GM19193 (cell line): Measurements from ENCODE around the gene GALNTL6.

Experiments
- POLR2A ChIP-seq: IDR thresholded peaks from 4 replicates; pipeline ENCODE4 v1.6.1; 2011; ENCODE audit not compliant: insufficient read depth, insufficient read length; ENCODE audit errors: extremely low read depth

The GALNTL6 gene

DNA sequence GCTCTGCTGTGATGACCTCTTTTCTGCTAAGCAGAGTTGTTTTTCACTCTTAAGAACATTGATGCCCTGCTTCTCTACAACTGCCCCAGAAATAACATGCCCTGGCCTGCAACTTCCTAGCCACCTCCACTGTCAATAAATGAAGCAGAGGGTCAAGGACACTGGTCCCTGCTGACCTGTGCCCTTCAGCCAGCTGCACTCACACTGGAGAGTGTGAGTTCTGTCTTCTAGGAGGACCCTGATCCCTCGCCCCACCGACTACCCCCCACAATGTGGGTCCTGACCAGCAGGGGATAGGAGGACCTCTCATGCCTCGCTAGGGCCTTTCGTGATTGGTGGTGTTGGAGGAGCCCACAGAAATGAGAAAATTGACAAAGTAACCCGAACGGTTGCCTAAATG is 947.3 kb downstream of the GALNTL6 start:
- TF ChIP-seq POLR2A: no peak

GRCh38 chr4:172762895-172763294 is 949.7 kb downstream of the GALNTL6 start:
- no peak for TF ChIP-seq POLR2A

GRCh38 chr4:172770787-172771186 is 957.6 kb downstream of the GALNTL6 start:
- TF ChIP-seq POLR2A: no peak

DNA sequence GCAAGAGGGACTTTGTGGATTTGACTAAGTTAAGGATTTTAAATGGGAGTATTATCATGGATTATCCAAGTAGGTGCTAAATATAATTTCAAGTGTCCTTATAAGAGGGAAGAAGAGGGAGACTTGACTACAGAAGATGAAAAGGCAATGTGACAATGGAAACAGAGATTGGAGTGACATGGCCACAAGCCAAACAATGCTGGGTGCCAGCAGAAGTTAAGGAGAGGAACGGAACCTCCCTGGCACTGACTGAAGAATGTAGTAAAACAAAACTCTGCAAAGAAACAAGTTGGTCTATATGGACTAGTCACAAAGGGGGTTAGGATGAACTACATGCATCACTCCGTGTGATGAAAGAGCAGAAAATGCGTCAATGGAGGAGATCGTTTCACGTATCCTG is 959.6 kb downstream of the GALNTL6 start:
- no peak for TF ChIP-seq POLR2A

GRCh38 chr4:172776203-172776861 is 963.1 kb downstream of the GALNTL6 start:
- TF ChIP-seq POLR2A: no peak

DNA sequence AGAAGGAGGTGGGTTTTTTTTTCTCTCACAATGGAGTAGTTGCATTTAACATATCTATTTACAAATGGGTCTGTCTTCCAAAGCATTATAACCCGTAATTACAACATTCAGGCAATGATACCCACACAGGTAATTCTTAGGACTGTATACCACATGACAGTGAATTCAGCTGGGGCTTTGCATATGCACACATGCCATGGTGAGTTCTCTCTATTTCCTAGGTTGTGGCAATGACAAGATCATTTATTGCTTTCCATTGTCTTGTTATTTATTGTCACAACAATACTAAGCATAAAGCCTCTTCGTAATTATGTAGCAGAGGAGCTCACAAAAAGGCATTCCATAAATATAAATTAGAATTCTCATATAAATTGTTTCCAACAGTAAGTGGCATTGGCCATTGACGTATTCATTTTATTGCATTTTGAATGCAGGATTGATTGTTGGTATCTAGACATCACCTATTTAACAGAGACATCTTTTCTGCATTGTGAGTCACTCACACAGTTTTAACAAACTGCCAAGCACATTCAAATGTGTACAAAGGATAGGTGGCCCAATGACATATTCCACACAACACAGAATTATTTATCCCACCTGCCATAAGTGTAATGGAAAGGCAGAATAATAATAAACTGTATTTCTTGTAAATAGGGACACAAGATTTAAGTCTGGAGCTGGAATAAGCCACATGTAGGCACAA is 964.7 kb downstream of the GALNTL6 start:
- TF ChIP-seq POLR2A: no peak

DNA sequence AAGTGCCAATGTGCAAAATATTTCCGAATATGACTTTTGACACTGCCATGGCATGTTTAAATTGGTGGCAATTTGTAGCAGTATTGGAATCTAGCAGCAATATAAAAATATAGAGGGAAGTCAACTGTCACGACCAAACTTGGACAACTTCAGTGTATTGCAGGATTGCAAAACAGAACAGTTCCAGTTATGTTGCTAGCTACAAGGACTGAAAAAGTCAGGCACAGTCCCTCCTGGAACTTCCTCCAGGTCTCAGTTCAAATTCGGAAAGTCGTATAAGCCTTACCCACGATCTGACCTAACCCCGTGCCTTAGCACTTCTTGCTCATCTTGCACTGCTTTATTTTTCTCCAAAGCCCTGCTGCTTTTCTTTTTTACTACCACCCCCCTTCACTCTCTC is 965.4 kb downstream of the GALNTL6 start:
- no peak for TF ChIP-seq POLR2A

DNA sequence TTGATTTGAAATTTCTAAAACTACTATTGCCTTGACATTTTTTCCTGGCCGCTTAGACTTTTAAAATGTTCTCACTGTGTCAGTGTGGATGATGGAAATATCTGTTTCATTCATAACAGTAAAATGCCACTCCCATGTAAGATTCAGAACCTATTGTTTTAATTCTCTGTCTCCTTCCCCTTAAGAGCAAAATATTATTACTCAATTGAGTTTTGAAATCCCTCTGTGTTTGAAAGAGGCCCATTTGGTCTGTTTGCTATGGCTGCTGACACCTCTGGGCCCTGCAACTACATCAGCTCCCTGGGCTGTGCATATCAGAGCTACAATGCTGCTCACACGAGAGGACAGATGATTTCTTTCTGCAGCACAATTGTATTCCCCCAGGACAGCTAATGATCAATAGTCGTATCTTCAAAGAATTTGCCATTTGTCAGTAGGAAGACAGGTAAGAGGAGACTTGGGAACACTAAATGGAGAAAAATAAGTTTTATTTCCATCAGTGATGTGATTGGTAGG is 967.4 kb downstream of the GALNTL6 start:
- no peak for TF ChIP-seq POLR2A

- no peak for TF ChIP-seq POLR2A
These were observed 972.4 kb downstream of the GALNTL6 start for GRCh38 chr4:172785613-172786012.

DNA sequence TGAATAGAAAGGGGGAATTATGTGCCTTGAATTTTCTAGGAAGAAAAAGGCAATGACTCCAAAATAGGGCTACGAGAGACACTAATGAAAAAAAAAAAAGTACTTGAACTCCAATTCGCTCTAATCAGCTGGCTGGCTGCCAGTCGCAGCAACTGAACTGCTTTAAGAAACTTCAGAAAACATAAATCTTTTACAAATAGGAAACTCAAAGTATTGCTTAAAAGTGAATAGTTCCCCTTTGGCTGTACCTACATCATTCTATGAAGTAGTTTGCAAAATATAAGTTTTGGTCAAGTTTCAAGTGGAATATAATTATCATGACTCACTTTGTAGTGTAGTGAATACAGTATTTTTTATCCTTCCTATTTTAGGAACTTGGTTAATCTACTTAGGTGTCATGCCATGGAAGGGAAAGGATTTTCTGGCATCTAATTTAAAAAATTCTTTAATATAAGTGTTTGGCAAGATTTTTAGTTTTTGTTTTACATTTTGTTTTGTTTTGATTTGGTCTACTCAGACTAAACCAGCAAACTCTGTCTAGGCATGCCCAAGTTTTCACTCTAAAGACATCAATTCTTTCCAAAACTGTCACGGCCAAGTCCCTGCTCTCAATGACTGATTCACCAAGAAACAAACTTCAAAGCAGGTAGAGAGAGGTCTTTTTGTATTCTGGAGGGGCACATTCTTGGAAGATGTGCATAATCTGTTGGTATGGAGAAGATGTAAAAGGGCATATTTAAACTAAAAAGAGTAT is 973.0 kb downstream of the GALNTL6 start:
- no peak for TF ChIP-seq POLR2A

- no peak for TF ChIP-seq POLR2A
These were observed 973.9 kb downstream of the GALNTL6 start for GRCh38 chr4:172787111-172787510.

GRCh38 chr4:172791841-172792240 is 978.6 kb downstream of the GALNTL6 start:
- TF ChIP-seq POLR2A: no peak

DNA sequence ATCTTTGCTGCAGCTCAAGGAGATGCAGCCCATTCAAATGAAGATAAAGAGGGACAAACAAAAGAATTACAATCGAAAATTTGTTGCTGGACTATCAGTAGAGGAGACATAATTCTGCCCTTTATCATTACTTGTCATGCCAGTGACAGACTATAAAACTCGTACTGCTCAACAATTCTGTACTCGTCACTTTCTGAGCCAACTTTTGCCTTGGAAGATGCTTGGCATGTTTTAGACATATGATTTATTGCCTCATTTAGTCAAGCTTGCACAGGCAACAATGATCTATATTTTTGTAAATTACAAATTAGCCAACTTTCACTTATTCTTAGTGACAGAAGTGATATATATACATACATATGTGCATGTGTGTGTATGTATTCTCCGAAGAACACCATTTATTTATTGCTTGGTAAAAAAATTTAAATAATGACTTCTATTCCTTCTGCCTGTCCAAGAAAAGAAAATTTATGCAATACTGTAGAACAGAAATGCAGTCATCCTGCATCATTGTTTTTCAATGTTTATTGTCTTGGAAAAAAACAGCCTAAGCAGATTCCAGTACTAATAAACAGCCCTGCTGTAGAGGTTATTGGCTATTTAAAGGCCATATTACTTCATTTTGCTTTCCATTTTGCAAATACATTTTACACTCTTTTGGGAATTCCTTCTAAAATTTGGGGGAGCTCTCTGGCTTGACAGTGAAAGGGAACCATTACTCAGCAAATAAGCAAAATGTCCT is 980.5 kb downstream of the GALNTL6 start:
- no peak for TF ChIP-seq POLR2A

DNA sequence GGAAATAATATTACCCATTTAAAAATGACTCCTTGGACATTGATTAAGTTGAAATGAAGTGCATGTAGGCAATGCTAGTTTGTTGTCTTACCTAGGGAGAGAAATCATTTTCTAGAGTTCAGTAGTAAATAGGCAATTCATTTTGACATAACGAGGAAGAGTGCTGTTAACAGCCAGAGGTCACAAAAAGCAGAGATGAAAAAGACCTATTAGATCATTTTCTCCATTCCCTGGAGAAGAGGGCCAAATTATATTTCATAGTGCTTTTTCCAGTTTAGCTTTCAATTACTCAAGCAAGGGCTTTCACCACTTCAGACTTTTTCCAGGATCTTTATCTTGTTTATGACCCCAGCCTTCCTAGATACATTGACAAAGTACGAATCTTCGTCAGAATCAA is 981.1 kb downstream of the GALNTL6 start:
- TF ChIP-seq POLR2A: no peak

DNA sequence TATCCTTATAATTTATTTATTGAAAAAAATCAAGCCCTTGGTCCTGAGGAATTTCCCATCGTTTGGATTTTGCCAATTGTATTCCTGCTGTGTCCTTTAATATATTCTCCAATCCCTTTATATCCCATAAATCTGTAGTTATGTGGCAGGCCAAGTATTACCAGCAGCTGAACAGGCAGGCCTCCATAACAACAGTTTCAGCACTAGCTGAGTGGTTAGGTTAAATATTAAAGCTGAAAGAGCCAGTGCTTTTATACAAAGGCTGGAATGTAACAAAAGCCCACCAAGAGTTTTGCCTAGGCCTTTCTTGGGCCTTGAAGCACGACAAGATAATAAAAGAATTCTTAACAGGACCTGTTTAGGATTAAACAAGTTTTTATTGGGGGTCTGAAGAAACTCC is 988.8 kb downstream of the GALNTL6 start:
- TF ChIP-seq POLR2A: no peak
